Colonic mucosa (tissue), 4 donors: ENCODE measurements around the gene AKAP8. TPM values are rescaled to one million over a fixed set of nuclear protein-coding genes. Genes with fewer than 3 reads are reported as not detected.

Experiments
- DNase-seq: peaks from one replicate; pipeline ENCODE4 v3.0.0-alpha.2; 2020
- H3K27ac ChIP-seq: fragments of 200-600 bp; one replicate; pipeline ENCODE4 v1.8.0; 2021
- H3K27me3 ChIP-seq: fragments of 200-600 bp; one replicate; pipeline ENCODE4 v1.8.0; 2021
- H3K36me3 ChIP-seq: fragments of 200-600 bp; one replicate; pipeline ENCODE4 v1.8.0; 2021
- H3K4me1 ChIP-seq: fragments of 200-600 bp; one replicate; pipeline ENCODE4 v1.8.0; 2021; ENCODE audit warnings: mild to moderate bottlenecking
- H3K4me3 ChIP-seq: fragments of 200-600 bp; one replicate; pipeline ENCODE4 v1.8.0; 2021
- H3K9ac ChIP-seq, 2 donors: one replicate each; pipeline ENCODE4 v1.7.0; 2013; ENCODE audit warnings: control low read depth in 2 of 2, low read depth in 2 of 2, low read length in 2 of 2
- H3K9me3 ChIP-seq: fragments of 200-600 bp; one replicate; pipeline ENCODE4 v1.8.0; 2021
- CTCF ChIP-seq: fragments of 200-600 bp; IDR thresholded peaks from one replicate; pipeline ENCODE4 v1.8.0; 2022; ENCODE audit warnings: antibody characterized with exemption, mild to moderate bottlenecking
- intact Hi-C: fragments of 100-400 bp; cut with DNase I; formaldehyde crosslinking; loops from one replicate; pipeline ENCODE4 v1.14.1; 2022
- total RNA-seq, 2 donors: library from RNA; stranded (reverse); fragmentation: NEBNext Ultra II Directional in 1 of 2; extraction: Animal tissue kit (Norgen Biotek cat#: 25700) in 1 of 2; gene quantifications; one replicate each; pipeline ENCODE4 v1.2.1, GENCODE V29; 2021
- donor health status: healthy.
- donor health status: DM: no; HTN: no; CAD: no.
- donor health status: DM: no; HTN: no; CAD: no.

The AKAP8 gene
- total RNA-seq, 2 donors from 2014 or later: 37.0 to 55.2 TPM

DNA sequence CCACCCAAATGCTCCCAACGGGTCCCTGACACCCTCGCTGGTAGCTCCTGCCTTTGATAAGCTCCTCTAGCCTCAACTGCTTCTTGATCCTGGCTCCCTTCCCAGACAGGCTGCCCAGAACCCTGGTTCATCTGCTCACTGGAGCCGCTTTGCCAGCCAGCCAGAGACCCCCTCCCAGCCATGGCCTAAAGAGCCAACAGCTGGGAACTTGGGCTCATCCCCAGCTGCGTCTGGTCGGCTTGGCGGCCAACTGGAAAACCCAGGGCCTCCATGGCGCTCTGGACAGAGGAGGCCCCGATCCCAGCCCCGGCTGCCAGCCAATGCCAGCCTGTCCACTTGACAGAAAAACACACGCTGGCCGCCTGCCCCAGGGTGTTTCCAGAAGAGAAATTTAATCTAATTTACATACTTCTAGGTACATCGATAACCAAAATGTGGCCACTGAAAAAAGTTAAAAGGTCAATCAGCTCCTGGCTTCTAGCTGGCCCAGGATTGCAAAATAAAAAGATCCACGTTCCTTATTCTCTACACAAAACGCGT lies 42.2 kb upstream of the AKAP8 start:
- peaks cover 15% of the 10 kb centered on the region for H3K4me1 ChIP-seq
- H3K9ac ChIP-seq: no peak overlapping the region
- intact Hi-C loops: loop anchor here (10.0 kb wide), 1 partner anchor 133 kb away; no protein-coding TSS in a partner anchor
- peaks cover 2% of the 10 kb centered on the region for H3K36me3 ChIP-seq
- H3K27ac ChIP-seq: no peak overlapping the region
- no peak for TF ChIP-seq CTCF
- H3K4me3 ChIP-seq: no peak overlapping the region
- H3K9me3 ChIP-seq: no peaks in the 10 kb centered on the region
- no peaks in the 10 kb centered on the region for H3K27me3 ChIP-seq
- DNase-seq: no peak

DNA sequence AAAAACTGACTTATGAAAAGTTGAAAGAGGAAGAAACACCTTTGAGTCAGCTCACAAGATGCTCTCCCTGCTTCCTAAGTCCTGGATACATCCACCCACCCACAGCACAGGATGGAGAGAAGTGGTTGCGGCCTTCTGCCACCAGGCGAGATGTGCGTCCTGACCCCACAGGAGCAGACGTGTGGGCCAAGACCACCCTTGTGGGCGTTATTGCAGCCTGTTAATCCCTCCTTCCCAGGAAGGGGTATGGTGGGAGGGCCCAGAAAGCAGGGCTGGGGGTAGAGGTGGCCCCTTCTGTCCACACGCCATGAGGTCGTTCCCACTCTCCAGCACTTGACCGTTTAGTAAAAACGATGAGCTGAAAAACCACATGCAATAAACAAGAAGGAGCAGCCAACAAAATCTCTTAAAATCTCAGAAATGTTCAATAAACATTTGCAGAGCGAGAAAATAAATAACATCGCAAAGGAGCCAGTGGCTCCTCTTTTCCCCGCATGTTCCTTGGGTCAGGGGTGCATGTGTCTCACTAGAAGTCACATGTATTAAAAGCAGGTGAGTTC lies 41.6 kb upstream of the AKAP8 start:
- Histone ChIP-seq H3K4me3 (no peak overlapping the region), H3K27ac (no peak overlapping the region), H3K27me3 (no peaks in the 10 kb centered on the region), H3K36me3 (no peaks in the 10 kb centered on the region), H3K9me3 (no peaks in the 10 kb centered on the region), H3K4me1 (peaks cover 18% of the 10 kb centered on the region), H3K9ac (no peak overlapping the region)
- no peak for TF ChIP-seq CTCF
- intact Hi-C loops: loop anchor here (10.0 kb wide), 1 partner anchor 134 kb away; no protein-coding TSS in a partner anchor
- DNase-seq: no peak

GRCh38 chr19:15419413-15420025 lies 39.9 kb upstream of the AKAP8 start:
- no peak for DNase-seq
- H3K27me3 ChIP-seq: no peaks in the 10 kb centered on the region
- H3K4me1 ChIP-seq: peaks cover 18% of the 10 kb centered on the region
- H3K9ac ChIP-seq: peak overlapping the region; percentile 27 to 63
- no peaks in the 10 kb centered on the region for H3K9me3 ChIP-seq
- H3K4me3 ChIP-seq: peak overlapping the region; percentile 100
- TF ChIP-seq CTCF: no peak
- intact Hi-C loops: loop anchor here (10.0 kb wide), 1 partner anchor 135 kb away; no protein-coding TSS in a partner anchor
- no peak overlapping the region for H3K27ac ChIP-seq
- H3K36me3 ChIP-seq: no peaks in the 10 kb centered on the region

GRCh38 chr19:15418579-15419412 lies 39.2 kb upstream of the AKAP8 start, which contains the start of gene AKAP8L:
Gene AKAP8L (minus strand): TSS chr19:15418988. CDS start chr19:15418923, 65 bp downstream.
- Histone ChIP-seq H3K27ac (peak within 1 kb of the TSS; percentile 83), H3K4me1 (peaks cover 18% of the 10 kb centered on the region), H3K27me3 (no peaks in the 10 kb centered on the region), H3K4me3 (peak within 1 kb of the TSS; percentile 100), H3K36me3 (no peaks in the 10 kb centered on the region), H3K9me3 (no peaks in the 10 kb centered on the region), H3K9ac (peak within 1 kb of the TSS; percentile 90 to 95)
- TF ChIP-seq CTCF: peak; percentile 60
- DNase-seq: peak; percentile 99
- intact Hi-C loops: no loop called here

DNA sequence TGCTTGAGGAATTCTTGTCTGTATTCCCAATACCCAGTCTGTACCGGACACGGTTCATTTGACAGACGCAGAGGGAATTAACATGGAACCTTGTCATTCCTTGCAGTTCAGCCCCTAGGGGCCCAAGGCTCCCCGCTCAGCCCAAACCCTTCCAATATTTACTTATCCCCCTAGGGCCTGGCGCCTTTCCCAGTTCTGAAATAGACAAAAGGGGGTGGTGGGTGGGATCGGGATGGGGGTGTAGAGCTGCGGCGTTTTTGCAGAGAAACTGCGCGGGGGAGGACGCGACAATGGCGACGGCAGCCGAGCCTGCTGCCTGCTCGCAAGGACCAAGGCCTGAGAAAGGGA lies 38.6 kb upstream of the AKAP8 start:
- TF ChIP-seq CTCF: no peak
- DNase-seq: peak; percentile 29
- H3K27ac ChIP-seq: peak overlapping the region; percentile 83
- intact Hi-C loops: no loop called here
- no peaks in the 10 kb centered on the region for H3K9me3 ChIP-seq
- H3K4me1 ChIP-seq: peaks cover 18% of the 10 kb centered on the region
- peak overlapping the region; percentile 90 to 95 for H3K9ac ChIP-seq
- H3K27me3 ChIP-seq: no peaks in the 10 kb centered on the region
- no peaks in the 10 kb centered on the region for H3K36me3 ChIP-seq
- peak overlapping the region; percentile 100 for H3K4me3 ChIP-seq
